Activated CD4-positive, alpha-beta T cell treated with anti-CD3 and anti-CD28 coated beads, Interleukin-2, amount 10 ng/mL, durations not matched to agents 7 days and 5 days (primary cell): Measurements from ENCODE around the gene SASH1. TPM values are rescaled to one million over a fixed set of nuclear protein-coding genes. Genes with fewer than 3 reads are reported as not detected.

Experiments
- CTCF ChIA-PET: fragments of 350-600 bp; sonication (Branson Sonifier 250); formaldehyde crosslinking; loops from one replicate; lab custom pipeline; 2021; ENCODE audit warnings: antibody characterized with exemption; lab: Charles Lee
- POLR2A ChIA-PET: fragments of 350-600 bp; sonication (Branson Sonifier 250); formaldehyde crosslinking; loops from one replicate; lab custom pipeline; 2021; ENCODE audit warnings: antibody characterized with exemption; lab: Charles Lee
- DNase-seq: peaks from one replicate; pipeline ENCODE4 v3.0.0-alpha.2; 2020
- H3K27ac Mint-ChIP-seq: one replicate; pipeline ENCODE4 v1.8.0; 2021; ENCODE audit warnings: mild to moderate bottlenecking, moderate library complexity, mixed read lengths
- H3K27me3 Mint-ChIP-seq: one replicate; pipeline ENCODE4 v1.8.0; 2021; ENCODE audit warnings: mixed read lengths
- H3K36me3 Mint-ChIP-seq: one replicate; pipeline ENCODE4 v1.8.0; 2021; ENCODE audit warnings: low read depth, mixed read lengths
- H3K4me1 Mint-ChIP-seq: one replicate; pipeline ENCODE4 v1.8.0; 2021; ENCODE audit warnings: mixed read lengths
- H3K4me3 Mint-ChIP-seq: one replicate; pipeline ENCODE4 v1.8.0; 2021; ENCODE audit warnings: mild to moderate bottlenecking, moderate library complexity, mixed read lengths
- H3K9me3 Mint-ChIP-seq: one replicate; pipeline ENCODE4 v1.8.0; 2021; ENCODE audit warnings: mixed read lengths
- total RNA-seq, 2 experiments: library from RNA; stranded (reverse); gene quantifications; one replicate each; pipeline ENCODE4 v1.2.3, GENCODE V29; 2021

The SASH1 gene
- total RNA-seq, result under 1 TPM; 0.47 to 0.50 TPM

- H3K4me3 Mint-ChIP-seq, result peak within 1 kb of the TSS; percentile 70
These were observed at the start of gene SASH1 for GRCh38 chr6:148342350-148343046. Gene SASH1 (plus strand): TSS chr6:148342838. CDS start chr6:148343068, 230 bp downstream.

GRCh38 chr6:148293181-148293995 lies 49.2 kb upstream of the SASH1 start:
- Mint-ChIP-seq H3K9me3 (no peaks in the 10 kb centered on the region), H3K27me3 (peaks cover 8% of the 10 kb centered on the region), H3K4me1 (no peaks in the 10 kb centered on the region), H3K36me3 (no peaks in the 10 kb centered on the region), H3K4me3 (no peak overlapping the region), H3K27ac (no peak overlapping the region)
- POLR2A ChIA-PET, result no interaction called here
- CTCF ChIA-PET, result no interaction called here
- no peak for DNase-seq

More at GRCh38 chr6:148342350-148343046, at the start of gene SASH1:
- CTCF ChIA-PET, result no interaction called here
- no peaks in the 10 kb centered on the region for H3K9me3 Mint-ChIP-seq
- H3K36me3 Mint-ChIP-seq, result no peaks in the 10 kb centered on the region
- H3K27ac Mint-ChIP-seq, result peak within 1 kb of the TSS; percentile 62
- POLR2A ChIA-PET, result no interaction called here
- peaks cover 52% of the 10 kb centered on the region for H3K27me3 Mint-ChIP-seq
- peaks cover 17% of the 10 kb centered on the region for H3K4me1 Mint-ChIP-seq
- DNase-seq, result peak; percentile 22

- CTCF ChIA-PET, result no interaction called here
- Mint-ChIP-seq H3K4me1 (no peaks in the 10 kb centered on the region), H3K27ac (no peak overlapping the region), H3K27me3 (peaks cover 5% of the 10 kb centered on the region), H3K4me3 (no peak overlapping the region), H3K36me3 (no peaks in the 10 kb centered on the region), H3K9me3 (no peaks in the 10 kb centered on the region)
- POLR2A ChIA-PET, result no interaction called here
- DNase-seq, result no peak
These were observed 48.6 kb upstream of the SASH1 start for GRCh38 chr6:148294059-148294458.

- POLR2A ChIA-PET, result interaction anchor here (0.5 kb wide), 1 partner anchor 27 kb away, joined by 3 read pairs; no protein-coding TSS in a partner anchor
- Mint-ChIP-seq H3K36me3 (no peaks in the 10 kb centered on the region), H3K27ac (no peak overlapping the region), H3K27me3 (peaks cover 7% of the 10 kb centered on the region), H3K9me3 (no peaks in the 10 kb centered on the region), H3K4me1 (no peaks in the 10 kb centered on the region), H3K4me3 (no peak overlapping the region)
- DNase-seq, result no peak
- CTCF ChIA-PET, result interaction anchor here (0.7 kb wide), 1 partner anchor 156 kb away, joined by 3 read pairs; no protein-coding TSS in a partner anchor
These were observed 47.3 kb upstream of the SASH1 start for GRCh38 chr6:148295261-148295887.

- H3K9me3 Mint-ChIP-seq, result no peaks in the 10 kb centered on the region
- DNase-seq, result no peak
- H3K4me3 Mint-ChIP-seq, result no peak overlapping the region
- CTCF ChIA-PET, result no interaction called here
- H3K36me3 Mint-ChIP-seq, result no peaks in the 10 kb centered on the region
- no peaks in the 10 kb centered on the region for H3K4me1 Mint-ChIP-seq
- no peak overlapping the region for H3K27ac Mint-ChIP-seq
- H3K27me3 Mint-ChIP-seq, result peaks cover 7% of the 10 kb centered on the region
- POLR2A ChIA-PET, result no interaction called here
These were observed 45.9 kb upstream of the SASH1 start for GRCh38 chr6:148296771-148297170.

- no peaks in the 10 kb centered on the region for H3K36me3 Mint-ChIP-seq
- DNase-seq, result no peak
- H3K27ac Mint-ChIP-seq, result no peak overlapping the region
- POLR2A ChIA-PET, result no interaction called here
- CTCF ChIA-PET, result no interaction called here
- H3K4me3 Mint-ChIP-seq, result no peak overlapping the region
- peaks cover 2% of the 10 kb centered on the region for H3K27me3 Mint-ChIP-seq
- H3K4me1 Mint-ChIP-seq, result no peaks in the 10 kb centered on the region
- H3K9me3 Mint-ChIP-seq, result no peaks in the 10 kb centered on the region
These were observed 44.0 kb upstream of the SASH1 start for GRCh38 chr6:148298683-148299082.

GRCh38 chr6:148303616-148304015 lies 39.0 kb upstream of the SASH1 start:
- ChIA-PET POLR2A (no interaction called here), CTCF (no interaction called here)
- Mint-ChIP-seq H3K36me3 (no peaks in the 10 kb centered on the region), H3K4me3 (no peak overlapping the region), H3K27ac (no peak overlapping the region), H3K4me1 (no peaks in the 10 kb centered on the region), H3K27me3 (peaks cover 2% of the 10 kb centered on the region), H3K9me3 (no peaks in the 10 kb centered on the region)
- DNase-seq, result no peak

GRCh38 chr6:148304976-148305375 lies 37.7 kb upstream of the SASH1 start:
- Mint-ChIP-seq H3K4me3 (no peak overlapping the region), H3K27me3 (peaks cover 2% of the 10 kb centered on the region), H3K9me3 (no peaks in the 10 kb centered on the region), H3K4me1 (no peaks in the 10 kb centered on the region), H3K36me3 (no peaks in the 10 kb centered on the region), H3K27ac (no peak overlapping the region)
- ChIA-PET CTCF (no interaction called here), POLR2A (no interaction called here)
- no peak for DNase-seq

- DNase-seq, result no peak
- Mint-ChIP-seq H3K27ac (no peak overlapping the region), H3K36me3 (no peaks in the 10 kb centered on the region), H3K4me3 (no peak overlapping the region), H3K9me3 (no peaks in the 10 kb centered on the region), H3K4me1 (no peaks in the 10 kb centered on the region), H3K27me3 (no peaks in the 10 kb centered on the region)
- POLR2A ChIA-PET, result no interaction called here
- CTCF ChIA-PET, result no interaction called here
These were observed 36.4 kb upstream of the SASH1 start for GRCh38 chr6:148306286-148306685.

GRCh38 chr6:148307405-148307804 lies 35.2 kb upstream of the SASH1 start:
- ChIA-PET POLR2A (no interaction called here), CTCF (no interaction called here)
- Mint-ChIP-seq H3K27me3 (no peaks in the 10 kb centered on the region), H3K4me3 (no peak overlapping the region), H3K4me1 (no peaks in the 10 kb centered on the region), H3K9me3 (no peaks in the 10 kb centered on the region), H3K27ac (no peak overlapping the region), H3K36me3 (no peaks in the 10 kb centered on the region)
- DNase-seq, result no peak

GRCh38 chr6:148309301-148309700 lies 33.3 kb upstream of the SASH1 start:
- POLR2A ChIA-PET, result no interaction called here
- H3K4me3 Mint-ChIP-seq, result no peak overlapping the region
- no peaks in the 10 kb centered on the region for H3K9me3 Mint-ChIP-seq
- H3K27me3 Mint-ChIP-seq, result peaks cover 6% of the 10 kb centered on the region
- H3K27ac Mint-ChIP-seq, result no peak overlapping the region
- DNase-seq, result no peak
- CTCF ChIA-PET, result no interaction called here
- no peaks in the 10 kb centered on the region for H3K4me1 Mint-ChIP-seq
- no peaks in the 10 kb centered on the region for H3K36me3 Mint-ChIP-seq

GRCh38 chr6:148311966-148312669 lies 30.5 kb upstream of the SASH1 start:
- no peak overlapping the region for H3K27ac Mint-ChIP-seq
- H3K36me3 Mint-ChIP-seq, result no peaks in the 10 kb centered on the region
- ChIA-PET POLR2A (no interaction called here), CTCF (no interaction called here)
- H3K4me3 Mint-ChIP-seq, result no peak overlapping the region
- no peaks in the 10 kb centered on the region for H3K4me1 Mint-ChIP-seq
- H3K9me3 Mint-ChIP-seq, result no peaks in the 10 kb centered on the region
- no peak for DNase-seq
- peaks cover 7% of the 10 kb centered on the region for H3K27me3 Mint-ChIP-seq
